ENCODE data around the gene MAPK12. TPM values are rescaled to one million over a fixed set of nuclear protein-coding genes. Genes with fewer than 3 reads are reported as not detected.

Gene MAPK12
- total and polyA plus RNA-seq, 10 of the 15 experiments (the other 5 are each of a cell fraction or from before 2014, with no cell fraction given), result 1.1 to 38.9 (median 16.3) TPM

DNA sequence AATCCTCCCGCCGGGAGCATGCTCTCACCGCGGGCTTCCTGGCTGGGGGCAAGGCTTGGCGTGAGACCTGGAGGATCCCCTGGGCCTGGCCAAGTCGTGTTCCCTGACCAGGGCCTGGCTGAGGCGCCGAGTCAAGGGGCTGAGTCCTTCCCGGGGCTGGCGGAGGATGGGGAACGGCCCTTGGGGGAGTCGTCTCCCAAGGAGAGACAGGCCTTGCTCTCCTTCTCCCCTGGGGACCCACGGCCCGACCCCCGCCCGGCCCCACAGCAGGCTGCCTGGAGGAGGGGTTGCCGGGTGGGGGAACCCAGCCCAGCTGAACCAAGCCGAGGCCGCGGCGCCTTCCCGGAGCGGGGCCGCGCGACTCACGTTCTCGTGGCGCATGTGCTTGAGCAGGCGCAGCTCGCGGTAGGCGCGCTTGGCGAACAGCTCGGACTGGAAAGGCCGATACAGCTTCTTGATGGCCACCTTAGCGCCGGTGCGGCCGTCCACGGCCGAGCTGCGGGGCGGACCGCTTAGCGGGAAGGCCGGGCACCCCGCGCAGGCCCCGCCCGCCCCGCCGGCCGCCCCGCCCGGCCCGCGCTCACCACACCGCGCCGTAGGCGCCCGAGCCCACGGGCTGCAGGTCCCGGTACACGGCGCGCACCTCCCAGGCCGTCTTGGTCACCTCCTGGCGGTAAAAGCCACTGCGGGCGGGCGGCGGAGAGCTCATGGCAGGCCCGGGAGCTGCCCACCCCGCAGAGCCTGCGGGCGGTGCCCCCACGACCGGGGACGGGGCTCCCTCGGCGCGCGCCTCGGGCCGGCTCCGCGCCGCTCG, 475 bp downstream of the MAPK12 start:
- H2AFZ ChIP-seq (ENCODE audit: control insufficient read depth, low read depth, low read length), result peak overlapping the region; percentile 28
- peak overlapping the region; percentile 73 for H3K9ac ChIP-seq (ENCODE audit: control insufficient read depth, insufficient read depth, low read length)
- ChIA-PET SMC1A (ENCODE audit: uncharacterized antibody, unreplicated experiment) (no interaction called here), POLR2A (interaction anchor here (3.3 kb wide), 1 partner anchor 10 kb away, joined by 15 read pairs; the partner anchor contains the start of gene HDAC10), RAD21 (ENCODE audit: unreplicated experiment) (interaction anchor here (0.7 to 0.9 kb wide), 3 partner anchors 9 to 155 kb away, joined by 3 to 6 read pairs (median 4); partner anchors contain the start of gene HDAC10), CTCF (interaction anchor here (0.8 to 1.7 kb wide), 7 partner anchors 8 to 81 kb away, joined by 3 to 6 read pairs (median 4); partner anchors contain the start of gene HDAC10)
- ATAC-seq (peak; percentile 66), DNase-seq (ENCODE audit: low read depth, low spot score) (no peak), FAIRE-seq (no peak)
- in situ Hi-C loops (cut with MboI), result no loop called here
- H3K27ac ChIP-seq (ENCODE audit: control insufficient read depth, insufficient read depth), result peak overlapping the region; percentile 52
- H3K4me3 ChIP-seq, result peak overlapping the region; percentile 89
- H3K4me1 ChIP-seq (ENCODE audit: control insufficient read depth, insufficient read depth, low read length), result peaks cover 14% of the 10 kb centered on the region
- intact Hi-C loops (cut with micrococcal nuclease; ENCODE audit: unreplicated experiment), result no loop called here
- H3K4me2 ChIP-seq (ENCODE audit: control insufficient read depth, insufficient read depth), result peak overlapping the region; percentile 98
- H4K20me1 ChIP-seq (ENCODE audit: control insufficient read depth, insufficient read depth), result no peaks in the 10 kb centered on the region
- H3K9me3 ChIP-seq (replicated peaks; ENCODE audit: control insufficient read depth, insufficient read depth, low read length), result no peaks in the 10 kb centered on the region
- H3K36me3 ChIP-seq (ENCODE audit: control insufficient read depth in 2 of 2, insufficient read depth in 2 of 2, low read length in 1 of 2), result no peaks in the 10 kb centered on the region; a peak in 1 of 4 replicates
- WGBS (ENCODE audit: insufficient coverage, insufficient replicate concordance, low lambda C conversion rate, missing lambda C conversion rate), result 1% methylated on average over 44 of the region's 92 CpGs
- BruUV-seq (replicated peaks), result no TSS peak
- peaks cover 8% of the 10 kb centered on the region for H3K79me2 ChIP-seq (ENCODE audit: control insufficient read depth, insufficient read depth, low read length)
- no peaks in the 10 kb centered on the region for H3K27me3 ChIP-seq (replicated peaks in 1 of 2; ENCODE audit: control insufficient read depth in 2 of 2, insufficient read depth in 2 of 2, low read length in 1 of 2)
- TF ChIP-seq, protein P1, sequence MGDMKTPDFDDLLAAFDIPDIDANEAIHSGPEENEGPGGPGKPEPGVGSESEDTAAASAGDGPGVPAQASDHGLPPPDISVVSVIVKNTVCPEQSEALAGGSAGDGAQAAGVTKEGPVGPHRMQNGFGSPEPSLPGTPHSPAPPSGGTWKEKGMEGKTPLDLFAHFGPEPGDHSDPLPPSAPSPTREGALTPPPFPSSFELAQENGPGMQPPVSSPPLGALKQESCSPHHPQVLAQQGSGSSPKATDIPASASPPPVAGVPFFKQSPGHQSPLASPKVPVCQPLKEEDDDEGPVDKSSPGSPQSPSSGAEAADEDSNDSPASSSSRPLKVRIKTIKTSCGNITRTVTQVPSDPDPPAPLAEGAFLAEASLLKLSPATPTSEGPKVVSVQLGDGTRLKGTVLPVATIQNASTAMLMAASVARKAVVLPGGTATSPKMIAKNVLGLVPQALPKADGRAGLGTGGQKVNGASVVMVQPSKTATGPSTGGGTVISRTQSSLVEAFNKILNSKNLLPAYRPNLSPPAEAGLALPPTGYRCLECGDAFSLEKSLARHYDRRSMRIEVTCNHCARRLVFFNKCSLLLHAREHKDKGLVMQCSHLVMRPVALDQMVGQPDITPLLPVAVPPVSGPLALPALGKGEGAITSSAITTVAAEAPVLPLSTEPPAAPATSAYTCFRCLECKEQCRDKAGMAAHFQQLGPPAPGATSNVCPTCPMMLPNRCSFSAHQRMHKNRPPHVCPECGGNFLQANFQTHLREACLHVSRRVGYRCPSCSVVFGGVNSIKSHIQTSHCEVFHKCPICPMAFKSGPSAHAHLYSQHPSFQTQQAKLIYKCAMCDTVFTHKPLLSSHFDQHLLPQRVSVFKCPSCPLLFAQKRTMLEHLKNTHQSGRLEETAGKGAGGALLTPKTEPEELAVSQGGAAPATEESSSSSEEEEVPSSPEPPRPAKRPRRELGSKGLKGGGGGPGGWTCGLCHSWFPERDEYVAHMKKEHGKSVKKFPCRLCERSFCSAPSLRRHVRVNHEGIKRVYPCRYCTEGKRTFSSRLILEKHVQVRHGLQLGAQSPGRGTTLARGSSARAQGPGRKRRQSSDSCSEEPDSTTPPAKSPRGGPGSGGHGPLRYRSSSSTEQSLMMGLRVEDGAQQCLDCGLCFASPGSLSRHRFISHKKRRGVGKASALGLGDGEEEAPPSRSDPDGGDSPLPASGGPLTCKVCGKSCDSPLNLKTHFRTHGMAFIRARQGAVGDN (IDR thresholded peaks at IDR 0.05), result peak; percentile 44; the same call in 1 of the 2 replicates
- no peak for TF ChIP-seq ZNF622 (IDR thresholded peaks at IDR 0.05)
- TF ChIP-seq POLR2A (IDR thresholded peaks at IDR 0.05; ENCODE audit: low read depth, low read length), result peak; percentile 74
- TF ChIP-seq GATAD2B (conservative IDR thresholded peaks at IDR 0.05; ENCODE audit: low read depth), result peak; percentile 37; the same call in 1 of the 2 replicates
- TF ChIP-seq FOS (IDR thresholded peaks at IDR 0.05; ENCODE audit: borderline replicate concordance, extremely low read depth, insufficient read length), result no peak
- TF ChIP-seq NRF1 (conservative IDR thresholded peaks at IDR 0.05; ENCODE audit: low read depth, low read length), result peak; percentile 35; the same call in 1 of the 2 replicates
- TF ChIP-seq SUZ12 (IDR thresholded peaks at IDR 0.05; ENCODE audit: unreplicated experiment), result no peak
- no peak; the same call in none of the 2 replicates for TF ChIP-seq IKZF1 (conservative IDR thresholded peaks at IDR 0.05)
- peak in 1 of 2 experiments; percentile 77; a peak in 2 of 4 replicates for TF ChIP-seq BHLHE40 (IDR thresholded peaks at IDR 0.05; ENCODE audit: borderline replicate concordance in 1 of 2, low read depth in 2 of 2, low read length in 1 of 2)
- peak; percentile 32; the same call in 1 of the 2 replicates for TF ChIP-seq EED (IDR thresholded peaks at IDR 0.05; ENCODE audit: low read depth)
- TF ChIP-seq, protein P2, sequence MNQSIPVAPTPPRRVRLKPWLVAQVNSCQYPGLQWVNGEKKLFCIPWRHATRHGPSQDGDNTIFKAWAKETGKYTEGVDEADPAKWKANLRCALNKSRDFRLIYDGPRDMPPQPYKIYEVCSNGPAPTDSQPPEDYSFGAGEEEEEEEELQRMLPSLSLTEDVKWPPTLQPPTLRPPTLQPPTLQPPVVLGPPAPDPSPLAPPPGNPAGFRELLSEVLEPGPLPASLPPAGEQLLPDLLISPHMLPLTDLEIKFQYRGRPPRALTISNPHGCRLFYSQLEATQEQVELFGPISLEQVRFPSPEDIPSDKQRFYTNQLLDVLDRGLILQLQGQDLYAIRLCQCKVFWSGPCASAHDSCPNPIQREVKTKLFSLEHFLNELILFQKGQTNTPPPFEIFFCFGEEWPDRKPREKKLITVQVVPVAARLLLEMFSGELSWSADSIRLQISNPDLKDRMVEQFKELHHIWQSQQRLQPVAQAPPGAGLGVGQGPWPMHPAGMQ (IDR thresholded peaks at IDR 0.05; ENCODE audit: borderline replicate concordance), result no peak
- peak; percentile 18; the same call in 1 of the 2 replicates for TF ChIP-seq TAF1 (IDR thresholded peaks at IDR 0.05; ENCODE audit: borderline replicate concordance, low read depth, low read length)
- no peak for TF ChIP-seq CREM (IDR thresholded peaks at IDR 0.05; ENCODE audit: low read depth)
- TF ChIP-seq, protein P3, sequence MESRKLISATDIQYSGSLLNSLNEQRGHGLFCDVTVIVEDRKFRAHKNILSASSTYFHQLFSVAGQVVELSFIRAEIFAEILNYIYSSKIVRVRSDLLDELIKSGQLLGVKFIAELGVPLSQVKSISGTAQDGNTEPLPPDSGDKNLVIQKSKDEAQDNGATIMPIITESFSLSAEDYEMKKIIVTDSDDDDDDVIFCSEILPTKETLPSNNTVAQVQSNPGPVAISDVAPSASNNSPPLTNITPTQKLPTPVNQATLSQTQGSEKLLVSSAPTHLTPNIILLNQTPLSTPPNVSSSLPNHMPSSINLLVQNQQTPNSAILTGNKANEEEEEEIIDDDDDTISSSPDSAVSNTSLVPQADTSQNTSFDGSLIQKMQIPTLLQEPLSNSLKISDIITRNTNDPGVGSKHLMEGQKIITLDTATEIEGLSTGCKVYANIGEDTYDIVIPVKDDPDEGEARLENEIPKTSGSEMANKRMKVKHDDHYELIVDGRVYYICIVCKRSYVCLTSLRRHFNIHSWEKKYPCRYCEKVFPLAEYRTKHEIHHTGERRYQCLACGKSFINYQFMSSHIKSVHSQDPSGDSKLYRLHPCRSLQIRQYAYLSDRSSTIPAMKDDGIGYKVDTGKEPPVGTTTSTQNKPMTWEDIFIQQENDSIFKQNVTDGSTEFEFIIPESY (IDR thresholded peaks at IDR 0.05), result no peak
- TF ChIP-seq MEF2B (IDR thresholded peaks at IDR 0.05; ENCODE audit: partially characterized antibody, poor library complexity, severe bottlenecking), result peak; percentile 39
